Skin of body (tissue), 2 donors: Measurements from ENCODE around the gene EEIG1. TPM values are rescaled to one million over a fixed set of nuclear protein-coding genes. Genes with fewer than 3 reads are reported as not detected.
"Not testable (repeated sequence)": the region's sequence is repeated elsewhere in the genome, so short reads cannot be mapped to it uniquely, and the experiment has no call there.

Experiments used
- DNase-seq: peaks from one replicate; lab custom pipeline; 2025; lab: John Stamatoyannopoulos, UW
- total RNA-seq: library from RNA; depleted of rRNA; stranded (reverse); fragments of >200 nt; gene quantifications from one replicate; pipeline ENCODE4 v1.2.3, GENCODE V29; 2014

The EEIG1 gene
- 14.0 TPM for total RNA-seq

DNA sequence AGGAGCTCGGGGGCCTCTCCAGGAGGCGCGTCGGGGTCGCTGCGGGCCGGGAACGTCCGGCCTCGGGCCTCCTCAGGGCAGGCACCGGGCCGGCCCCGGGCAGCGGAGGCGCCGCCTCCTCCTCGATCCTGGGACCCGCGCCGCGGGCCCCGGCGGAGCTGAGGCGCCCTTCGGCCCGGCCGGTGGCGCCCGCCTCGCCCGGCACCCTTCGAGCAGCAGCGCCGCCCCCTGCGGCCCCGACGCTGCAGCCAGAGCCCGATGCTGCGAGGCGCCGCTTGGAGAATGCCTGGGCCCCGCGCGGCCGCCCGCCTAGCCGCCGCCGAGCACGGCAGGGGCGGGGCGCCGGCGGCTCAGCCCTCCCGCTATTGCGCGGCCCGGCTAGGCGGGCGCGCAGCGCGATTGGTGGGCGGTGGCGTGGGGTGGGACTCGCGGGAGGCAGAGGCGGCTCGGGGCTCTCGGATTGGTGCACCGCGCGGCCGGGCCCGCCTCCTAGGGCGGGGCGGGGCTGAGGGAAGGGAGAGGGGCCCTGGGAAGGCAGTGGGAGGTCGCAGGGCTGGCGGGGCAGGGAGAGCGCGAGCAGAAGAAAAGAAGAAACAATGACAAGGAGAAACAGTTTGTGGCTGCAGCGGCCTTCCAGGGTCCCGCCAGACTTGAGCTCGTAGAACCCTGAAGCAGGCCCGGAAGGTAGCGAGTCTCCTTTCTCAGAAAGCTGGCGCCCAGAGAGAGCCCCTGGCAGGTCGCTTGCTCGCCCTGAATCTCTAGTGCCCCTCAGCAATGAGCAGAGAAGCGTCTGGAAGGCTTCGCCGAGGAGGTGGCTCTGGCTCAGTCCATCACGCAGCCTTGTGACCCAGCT, at the start of gene EEIG1:
TSS of gene EEIG1 (minus strand) at position 284 of the 853 bp plus-strand sequence. CDS start 852 bp downstream, outside the sequence.
- peak; percentile 91 for DNase-seq

- no peak for DNase-seq
Measured at GRCh38 chr9:128027705-128028104, 46.9 kb upstream of the EEIG1 start.

DNA sequence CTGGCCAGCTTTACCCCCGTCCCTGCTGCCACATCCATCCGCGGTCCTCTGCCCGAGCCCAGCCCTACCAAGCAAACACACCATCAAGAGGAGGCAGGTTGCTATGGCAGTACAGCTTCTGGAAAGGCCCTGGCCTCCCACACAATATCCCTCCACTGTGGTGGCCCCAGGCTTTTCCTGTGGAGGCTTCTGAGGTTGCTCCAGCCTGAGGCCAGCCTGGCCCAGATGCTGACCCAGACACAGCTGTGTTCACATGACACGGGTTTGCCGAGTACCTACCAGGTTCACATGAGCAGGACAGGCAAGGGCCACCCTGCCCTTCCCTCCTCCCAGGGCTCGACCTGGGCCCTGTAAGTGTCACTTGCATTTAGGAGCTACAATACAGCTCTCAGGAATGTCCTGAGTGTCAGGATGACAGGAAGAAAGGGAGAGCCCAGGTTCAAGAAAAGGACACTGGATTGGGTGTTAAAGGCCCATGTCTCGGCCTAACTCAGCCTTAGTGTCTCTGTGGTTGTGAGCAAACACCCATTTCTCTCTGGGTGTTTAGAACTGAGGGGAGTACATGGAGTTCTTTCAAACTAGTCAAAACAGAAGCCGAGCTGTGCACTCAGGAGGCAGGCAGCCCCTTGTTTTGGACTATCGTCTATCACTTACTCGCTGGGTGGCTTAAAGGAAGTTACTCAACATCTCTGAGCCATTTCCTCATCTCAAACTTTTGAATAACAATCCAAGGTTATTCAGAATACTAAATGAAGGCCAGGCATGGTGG, 46.2 kb upstream of the EEIG1 start:
- no peak for DNase-seq

DNA sequence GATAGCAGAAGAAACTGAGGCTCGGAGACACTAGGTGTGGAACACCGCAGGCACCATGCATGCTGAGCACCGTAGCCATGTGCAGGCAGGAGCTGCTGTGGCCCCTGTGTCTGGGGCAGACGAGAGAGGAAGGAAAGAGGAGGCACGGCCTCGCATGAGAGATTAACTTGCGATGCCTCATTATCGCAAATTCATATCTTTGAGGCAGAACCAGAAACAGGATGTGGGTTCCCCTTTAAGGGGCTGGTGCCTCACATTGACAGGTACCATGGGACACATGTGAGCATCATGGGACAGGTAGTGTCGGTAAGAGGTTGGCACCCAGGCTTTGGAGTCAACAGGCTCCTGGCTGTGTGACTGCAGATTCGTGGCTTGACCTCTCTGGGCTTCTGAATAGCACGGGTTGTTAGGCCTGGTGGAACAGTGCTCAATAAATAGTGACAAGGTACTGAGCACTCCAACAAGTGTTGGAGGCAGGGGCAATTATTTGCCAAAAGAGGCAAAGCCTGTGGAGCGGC, 45.5 kb upstream of the EEIG1 start:
- no peak for DNase-seq

GRCh38 chr9:128025736-128026135, 44.9 kb upstream of the EEIG1 start:
- no peak for DNase-seq

DNA sequence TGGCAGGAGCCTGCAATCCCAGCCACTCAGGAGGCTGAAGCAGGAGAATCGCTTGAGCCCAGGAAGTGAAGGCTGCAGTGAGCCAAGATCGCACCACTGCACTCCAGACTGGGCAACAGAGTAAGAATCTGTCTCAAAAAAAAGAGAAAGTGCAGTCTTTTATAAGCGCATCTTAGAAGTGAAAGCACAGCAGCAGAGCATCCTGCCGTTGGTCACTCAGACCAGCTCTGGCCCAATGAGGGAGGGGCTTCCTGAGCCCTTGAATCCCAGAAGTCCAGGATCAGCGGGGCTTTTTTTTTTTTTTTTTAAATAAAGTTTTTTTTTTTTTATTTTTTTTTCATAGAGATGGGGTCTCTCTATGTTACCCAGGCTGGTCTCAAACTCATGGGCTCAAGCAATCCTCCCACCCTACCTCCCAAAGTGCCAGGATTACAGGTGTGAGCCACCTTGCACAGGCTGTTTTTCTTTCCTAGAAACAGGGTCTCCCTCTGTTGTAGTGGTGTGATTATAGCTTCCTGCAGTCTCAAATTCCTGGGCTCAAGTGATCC, 44.0 kb upstream of the EEIG1 start:
- no peak for DNase-seq

DNA sequence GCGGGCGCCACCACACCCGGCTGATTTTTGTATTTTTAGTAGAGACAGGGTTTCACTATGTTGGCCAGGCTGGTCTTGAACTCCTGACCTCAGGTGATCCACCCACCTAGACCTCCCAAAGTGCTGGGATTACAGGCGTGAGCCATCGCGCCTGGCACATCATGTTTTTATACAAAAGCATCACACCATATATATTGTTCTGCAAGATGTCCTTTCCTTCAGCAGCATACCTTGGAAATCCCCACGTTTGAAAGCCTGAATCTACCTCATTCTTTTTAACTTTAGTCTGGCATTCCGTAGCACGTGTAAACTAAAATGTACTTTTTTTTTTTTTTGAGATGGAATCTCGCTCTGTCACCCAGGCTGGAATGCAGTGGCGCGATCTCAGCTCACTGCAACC, 42.9 kb upstream of the EEIG1 start:
- DNase-seq: not testable (repeated sequence)

DNA sequence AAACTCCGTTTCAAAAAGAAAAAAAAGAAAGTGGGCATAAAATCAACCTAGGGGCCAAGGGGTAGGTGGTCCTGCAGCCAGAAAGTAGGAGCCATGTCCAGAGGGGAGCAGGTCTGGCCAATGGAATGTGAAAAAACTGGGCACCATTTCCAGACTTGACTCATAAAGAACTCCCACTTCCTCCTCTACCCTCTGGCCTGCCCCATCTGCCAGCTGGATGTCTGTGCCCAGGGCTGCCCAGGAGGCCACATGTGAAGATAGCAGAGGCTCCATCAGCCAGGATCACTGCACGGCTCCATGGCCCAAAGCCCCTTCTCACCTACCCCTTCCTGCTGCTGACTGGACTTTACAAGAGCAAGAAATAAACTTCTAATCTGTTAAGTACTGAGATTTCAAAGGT, 42.1 kb upstream of the EEIG1 start:
- DNase-seq: no peak

GRCh38 chr9:128021098-128021497, 40.3 kb upstream of the EEIG1 start:
- DNase-seq: no peak

GRCh38 chr9:128020692-128021091, 39.9 kb upstream of the EEIG1 start:
- no peak for DNase-seq

DNA sequence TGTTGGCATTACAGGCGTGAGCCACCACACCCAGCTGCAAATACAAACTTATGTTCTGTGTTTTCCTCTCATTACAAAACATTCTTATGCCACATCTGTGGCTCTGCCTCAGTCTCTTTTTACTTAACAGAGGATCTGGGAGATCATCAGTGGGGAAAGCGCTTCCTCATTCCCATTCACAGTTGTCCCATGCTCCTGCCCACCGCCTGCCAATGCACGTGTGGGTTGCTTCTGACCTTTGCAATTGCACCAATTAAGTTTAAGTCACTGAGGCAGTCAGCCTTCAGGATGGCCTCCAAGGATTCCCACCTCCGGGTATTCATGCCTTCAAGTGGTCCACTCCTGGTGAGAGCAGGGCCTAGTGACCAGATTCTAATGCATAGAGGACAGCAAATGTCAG, 34.9 kb upstream of the EEIG1 start:
- DNase-seq: no peak

- peak; percentile 36 for DNase-seq
Measured at GRCh38 chr9:128011071-128011817, 30.5 kb upstream of the EEIG1 start.

GRCh38 chr9:128009639-128010038, 28.9 kb upstream of the EEIG1 start:
- DNase-seq: no peak

GRCh38 chr9:128008171-128008570, 27.4 kb upstream of the EEIG1 start:
- DNase-seq: no peak

GRCh38 chr9:128007566-128008138, 26.9 kb upstream of the EEIG1 start:
- DNase-seq: peak; percentile 25

DNA sequence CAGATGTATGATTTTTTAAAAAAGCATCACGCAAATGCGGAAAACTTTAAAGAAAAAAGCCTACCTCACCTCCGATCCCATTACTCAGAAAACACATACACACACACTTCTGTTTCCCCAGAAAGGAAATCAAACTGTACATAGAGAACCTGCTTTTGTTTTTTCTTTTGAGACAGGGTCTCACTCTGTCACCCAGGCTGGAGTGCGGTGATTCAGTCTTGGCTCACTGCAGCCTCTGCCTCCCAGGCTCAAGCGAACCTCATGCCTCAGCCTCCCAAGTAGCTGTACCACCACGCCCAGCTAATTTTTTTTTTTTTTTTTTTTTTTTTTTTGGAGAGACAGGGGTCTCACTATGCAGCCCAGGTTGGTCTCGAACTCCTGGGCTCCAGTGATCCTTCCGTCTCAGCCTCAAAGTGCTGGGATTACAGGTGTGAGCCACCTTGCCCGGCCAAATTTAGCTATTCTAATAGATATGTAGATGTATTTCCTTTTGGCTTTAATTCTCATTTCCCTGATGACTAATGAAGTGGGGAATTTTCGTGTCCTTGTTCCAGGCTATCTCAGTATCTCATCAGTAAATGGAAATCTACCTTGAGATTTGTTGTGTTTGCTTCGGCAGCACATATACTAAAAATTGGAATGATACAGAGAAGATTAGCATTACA, 25.7 kb upstream of the EEIG1 start:
- no peak for DNase-seq

DNA sequence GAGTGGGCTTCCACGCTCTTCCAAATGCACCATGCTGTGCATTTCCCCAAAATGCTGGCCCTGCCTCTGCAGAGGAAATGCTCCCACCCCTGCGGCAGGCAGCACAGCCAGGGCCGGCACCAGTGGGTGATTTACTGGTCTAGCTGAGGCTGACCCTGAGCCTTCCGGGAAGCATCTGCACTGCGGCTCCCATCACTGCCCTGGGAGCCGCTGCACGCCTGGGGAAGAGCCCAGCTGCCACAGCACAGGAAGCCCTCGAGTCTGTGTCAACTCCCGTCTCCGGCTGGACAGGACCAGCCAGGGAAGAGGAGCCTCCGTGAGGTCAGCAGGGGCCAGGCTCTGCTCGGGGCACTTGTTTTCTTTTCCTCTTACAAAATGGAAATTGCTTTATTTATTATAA, 25.1 kb upstream of the EEIG1 start:
- DNase-seq: peak; percentile 33

GRCh38 chr9:128003966-128004604, 23.3 kb upstream of the EEIG1 start:
- DNase-seq: no peak

- DNase-seq: no peak
Measured at GRCh38 chr9:128002959-128003358, 22.2 kb upstream of the EEIG1 start.

- no peak for DNase-seq
Measured at GRCh38 chr9:128001779-128002298, 21.1 kb upstream of the EEIG1 start.
